Bronchial epithelial cell (primary cell): ENCODE data around the gene TMPRSS3. TPM values are rescaled to one million over a fixed set of nuclear protein-coding genes. Genes with fewer than 3 reads are reported as not detected.

Experiments used
- DNase-seq: peaks from one replicate; pipeline ENCODE4 v3.0.0-alpha.2; 2010; ENCODE audit warnings: low read depth
- FAIRE-seq: peaks from 2 replicates; lab custom pipeline; 2011; peaks lifted over from hg19 to GRCh38; lab: Jason Lieb, UNC
- H3K27me3 ChIP-seq: 2 replicates; pipeline ENCODE4 v1.5.1; 2011; ENCODE audit warnings: low read length; ENCODE audit not compliant: control insufficient read depth, insufficient read depth
- H3K36me3 ChIP-seq: 2 replicates; pipeline ENCODE4 v1.5.1; 2011; ENCODE audit warnings: low read length; ENCODE audit not compliant: control insufficient read depth, insufficient read depth
- H3K4me3 ChIP-seq: 2 replicates; pipeline ENCODE4 v1.5.1; 2011; ENCODE audit warnings: mild to moderate bottlenecking, low read depth, low read length, control low read depth
- CTCF ChIP-seq: IDR thresholded peaks from 2 replicates; pipeline ENCODE4 v1.5.1; 2011; ENCODE audit warnings: mild to moderate bottlenecking, moderate library complexity, low read length, control low read depth, inconsistent platforms; ENCODE audit not compliant: insufficient read depth, severe bottlenecking
- total RNA-seq: library from RNA; depleted of rRNA; stranded (reverse); fragments of >200 nt; gene quantifications from 2 replicates; pipeline ENCODE4 v1.2.1, GENCODE V29; 2014

The TMPRSS3 gene
- total RNA-seq, 1 donor from 2014 or later, result under 0.01 TPM

DNA sequence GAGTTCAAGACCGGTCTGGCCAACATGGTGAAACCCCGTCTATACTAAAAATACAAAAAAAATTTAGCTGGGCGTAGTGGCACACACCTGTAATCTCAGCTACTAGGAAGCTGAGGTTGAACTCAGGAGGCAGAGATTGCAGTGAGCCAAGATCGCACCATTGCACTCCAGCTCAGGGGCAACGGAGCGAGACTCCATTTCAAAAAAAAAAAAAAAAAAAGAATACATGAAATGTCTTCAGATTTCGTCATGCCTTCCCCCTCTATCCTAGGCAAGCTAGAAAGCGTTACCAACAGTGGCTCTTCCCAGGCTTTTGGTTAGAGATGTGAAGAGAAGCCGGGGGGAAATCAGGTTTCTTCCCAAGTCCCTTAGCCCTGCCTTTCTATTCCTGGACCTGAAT is 33.2 kb downstream of the TMPRSS3 start:
- TF ChIP-seq CTCF, result no peak
- FAIRE-seq (no peak), DNase-seq (no peak)
- Histone ChIP-seq H3K4me3 (no peak overlapping the region), H3K36me3 (no peaks in the 10 kb centered on the region), H3K27me3 (no peaks in the 10 kb centered on the region)

DNA sequence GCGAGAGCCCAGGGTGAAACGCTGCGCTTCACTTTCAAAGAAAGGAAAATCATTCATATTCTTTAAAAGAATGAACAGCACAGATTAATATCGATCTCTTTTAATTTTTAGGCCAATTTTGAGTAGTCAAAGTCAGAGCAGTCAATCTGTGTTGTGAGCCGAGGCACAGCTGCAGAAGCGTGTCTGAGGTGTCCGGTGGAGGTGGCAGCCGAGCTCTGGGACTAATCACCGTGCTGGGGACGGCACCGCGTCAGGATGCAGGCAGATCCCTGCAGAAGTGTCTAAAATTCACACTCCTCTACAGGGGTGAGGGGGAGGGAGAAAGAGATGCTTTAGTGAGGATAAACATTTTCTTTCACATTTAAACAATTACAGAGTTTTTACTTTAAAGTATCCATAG is 33.7 kb downstream of the TMPRSS3 start:
- DNase-seq (no peak), FAIRE-seq (no peak)
- Histone ChIP-seq H3K27me3 (no peaks in the 10 kb centered on the region), H3K4me3 (no peak overlapping the region), H3K36me3 (no peaks in the 10 kb centered on the region)
- no peak for TF ChIP-seq CTCF

DNA sequence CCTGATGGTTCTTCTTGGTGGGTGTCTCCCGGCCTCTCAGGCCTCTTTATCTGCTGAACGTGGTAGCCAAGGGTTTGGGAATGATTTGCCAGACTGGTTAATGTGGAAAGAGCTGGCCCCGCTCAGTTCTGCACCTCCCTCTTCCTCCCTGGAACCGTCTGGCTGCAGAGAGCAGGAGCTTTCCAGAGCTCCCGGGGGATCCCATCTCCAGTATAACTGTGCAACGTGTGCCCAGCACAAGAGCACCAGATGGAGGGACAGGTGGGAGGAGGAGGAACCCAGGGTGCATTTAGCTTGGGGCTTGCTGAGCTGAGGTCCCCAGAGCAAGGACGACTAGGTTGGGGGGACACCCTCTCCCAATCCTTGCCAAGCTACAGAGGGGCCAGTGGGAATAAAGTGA is 34.6 kb downstream of the TMPRSS3 start:
- no peaks in the 10 kb centered on the region for H3K36me3 ChIP-seq
- no peaks in the 10 kb centered on the region for H3K27me3 ChIP-seq
- no peak for DNase-seq
- no peak overlapping the region for H3K4me3 ChIP-seq
- no peak for TF ChIP-seq CTCF
- FAIRE-seq, result no peak

DNA sequence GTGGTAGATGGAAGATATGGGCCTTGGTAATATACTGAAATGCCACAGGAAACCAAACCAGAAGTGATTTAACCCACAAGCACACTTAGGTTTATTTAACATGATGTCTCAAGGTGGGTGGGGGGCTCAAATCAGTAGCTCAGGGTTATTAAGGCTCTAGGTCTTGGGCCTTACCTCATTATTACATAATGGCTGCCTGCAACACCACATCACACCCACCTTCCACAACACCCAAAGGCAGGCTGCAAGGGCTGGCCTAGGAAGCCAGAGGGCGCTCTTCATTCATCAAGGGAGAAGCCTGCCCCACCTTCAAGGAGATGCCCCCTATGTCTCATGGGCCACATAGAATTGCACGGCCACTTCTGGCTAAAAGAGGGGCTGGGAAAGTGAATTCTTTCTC is 35.5 kb downstream of the TMPRSS3 start:
- DNase-seq, result no peak
- H3K27me3 ChIP-seq, result no peaks in the 10 kb centered on the region
- H3K4me3 ChIP-seq, result no peak overlapping the region
- FAIRE-seq, result no peak
- H3K36me3 ChIP-seq, result no peaks in the 10 kb centered on the region
- TF ChIP-seq CTCF, result no peak

DNA sequence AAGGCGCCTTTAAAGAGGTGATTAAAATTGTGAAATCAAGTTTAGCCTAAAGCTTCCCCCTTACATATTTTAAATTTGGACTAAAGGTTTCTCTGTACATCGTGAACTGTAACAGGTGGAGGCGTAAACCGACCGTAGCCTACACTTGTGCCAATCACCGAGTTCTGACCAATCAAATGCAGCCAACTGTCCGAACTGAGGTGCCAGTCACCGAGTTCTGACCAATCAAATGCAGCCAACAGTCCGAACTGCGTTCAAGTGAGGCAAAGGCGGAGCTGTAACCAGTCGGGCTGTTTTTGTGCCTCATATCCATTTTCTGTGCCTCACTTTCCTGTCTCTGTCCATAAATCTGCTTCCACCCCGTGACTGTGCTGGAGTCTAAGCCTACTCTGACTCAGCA is 36.9 kb downstream of the TMPRSS3 start:
- Histone ChIP-seq H3K27me3 (peaks cover 1% of the 10 kb centered on the region), H3K4me3 (no peak overlapping the region), H3K36me3 (no peaks in the 10 kb centered on the region)
- no peak for DNase-seq
- FAIRE-seq, result no peak
- TF ChIP-seq CTCF, result no peak

GRCh38 chr21:42358261-42358660 is 37.6 kb downstream of the TMPRSS3 start:
- DNase-seq, result no peak

More at GRCh38 chr21:42358261-42358660, 37.6 kb downstream of the TMPRSS3 start:
- Histone ChIP-seq H3K36me3 (no peaks in the 10 kb centered on the region), H3K4me3 (no peak overlapping the region), H3K27me3 (peaks cover 1% of the 10 kb centered on the region)
- TF ChIP-seq CTCF, result no peak
- no peak for FAIRE-seq
